Measurements from ENCODE around the gene AMMECR1.
"Not testable (repeated sequence)": the region's sequence is repeated elsewhere in the genome, so short reads cannot be mapped to it uniquely, and the experiment has no call there.

AMMECR1 gene

DNA sequence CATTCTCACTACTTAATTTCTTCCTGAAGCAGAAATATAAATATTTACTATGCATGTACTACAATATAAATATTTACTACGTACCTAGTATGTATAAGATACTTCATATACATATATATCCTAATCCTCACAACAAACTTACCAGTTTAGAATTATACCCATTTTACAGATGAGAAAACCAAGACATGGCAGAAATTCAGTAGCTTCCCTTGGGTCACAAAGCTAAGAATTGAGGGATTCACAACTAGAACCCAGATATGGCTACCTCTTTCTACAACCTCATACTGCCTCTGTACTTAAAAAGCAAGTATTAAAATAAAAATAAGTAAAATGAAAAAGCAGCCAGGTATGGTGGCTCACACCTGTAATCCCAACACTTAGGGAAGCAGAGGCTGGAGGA, 65.9 kb downstream of the AMMECR1 start:
- DNase-seq, result no peak

DNA sequence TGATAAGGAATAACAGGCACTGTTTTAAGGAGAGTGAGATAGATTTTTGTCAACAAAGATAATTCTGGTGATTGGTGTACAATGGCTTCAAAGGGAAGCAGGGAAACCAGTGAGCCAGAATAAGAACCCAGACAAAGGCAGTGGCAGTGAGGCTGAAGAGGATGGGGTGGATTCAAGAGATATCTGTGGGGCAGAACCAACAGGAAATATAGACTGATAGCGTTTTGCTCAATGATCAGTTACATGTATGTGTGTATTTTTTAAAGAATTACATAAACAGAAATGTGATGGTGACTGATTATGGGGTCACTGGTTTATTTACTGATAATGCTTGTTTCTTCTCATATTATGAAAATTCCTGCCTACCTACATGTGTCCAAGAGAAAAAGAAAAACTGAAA, 66.4 kb downstream of the AMMECR1 start:
- no peak for DNase-seq

DNA sequence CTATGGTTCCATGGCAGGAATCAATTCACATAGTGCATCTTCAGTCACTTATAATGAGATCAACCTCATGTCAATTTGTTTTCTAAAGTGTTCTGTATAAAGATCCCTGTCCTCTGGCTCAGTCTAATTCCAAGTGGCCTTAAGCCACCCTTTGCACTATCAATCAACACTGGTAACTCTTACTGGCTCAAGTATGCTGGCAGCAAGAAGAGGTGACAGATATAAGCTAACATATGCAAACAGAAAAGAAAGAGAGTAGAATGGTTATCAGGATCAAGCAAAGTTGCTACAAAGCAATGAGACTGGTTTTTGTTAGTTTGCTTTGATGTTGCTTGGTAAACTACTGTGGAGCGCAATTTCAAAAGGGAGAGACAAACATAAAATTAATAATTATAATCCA, 67.0 kb downstream of the AMMECR1 start:
- DNase-seq, result no peak

DNA sequence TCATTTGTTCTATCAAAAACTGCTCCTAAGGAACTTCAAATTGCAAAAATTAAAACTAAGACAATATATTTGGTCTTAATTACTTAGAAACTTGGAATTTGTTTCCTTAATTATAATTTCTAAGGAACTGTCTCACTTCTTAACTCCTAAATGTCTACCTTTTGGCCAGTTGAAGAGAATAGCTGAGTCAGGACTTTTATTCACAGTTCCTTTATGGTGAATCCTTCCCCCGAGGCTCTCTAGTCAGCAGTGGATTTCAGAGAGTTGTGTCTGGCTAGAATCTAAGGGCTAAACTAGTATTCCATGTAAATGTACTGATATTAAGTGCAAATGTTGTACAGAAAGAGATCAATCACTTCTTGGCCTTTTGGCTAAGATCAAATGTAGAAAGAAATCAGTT, 69.3 kb downstream of the AMMECR1 start:
- no peak for DNase-seq

DNA sequence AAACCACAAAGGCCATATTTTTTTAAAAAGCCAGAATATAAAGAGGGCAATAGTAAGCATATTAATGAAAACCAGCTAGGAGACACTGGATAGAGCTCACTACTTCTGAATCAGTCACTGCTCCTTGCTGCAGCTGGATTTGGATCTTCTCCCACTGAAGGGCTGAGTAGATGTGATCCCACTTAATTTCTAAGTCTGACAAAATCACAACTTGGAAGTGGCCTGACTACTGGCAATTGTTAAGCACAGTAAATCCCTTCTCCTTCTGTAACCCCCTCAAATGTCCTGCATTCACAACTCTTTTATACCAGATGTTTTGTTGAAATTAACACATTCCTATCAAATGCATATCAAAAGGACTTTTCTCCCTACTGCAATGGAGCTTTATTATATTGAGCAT, 72.9 kb downstream of the AMMECR1 start:
- no peak for DNase-seq

DNA sequence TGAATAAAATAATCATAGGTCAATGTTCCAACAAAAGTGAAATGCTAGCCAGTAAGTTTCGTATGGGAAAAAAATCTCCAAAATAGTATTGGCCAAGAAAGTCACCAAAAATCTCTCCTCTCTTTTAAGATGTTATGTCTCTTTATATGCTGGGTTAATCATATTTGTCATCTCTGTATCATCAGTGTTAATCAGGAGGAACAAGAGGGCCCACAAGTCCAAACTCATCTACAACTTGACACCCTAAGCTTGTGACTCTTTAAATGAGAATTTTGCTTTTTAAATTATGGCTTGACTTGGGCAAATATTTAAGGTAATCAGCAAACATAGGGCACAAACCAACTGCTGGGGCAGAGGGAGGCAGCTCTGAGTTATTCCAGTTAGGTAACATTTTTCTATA, 75.5 kb downstream of the AMMECR1 start:
- DNase-seq, result no peak

DNA sequence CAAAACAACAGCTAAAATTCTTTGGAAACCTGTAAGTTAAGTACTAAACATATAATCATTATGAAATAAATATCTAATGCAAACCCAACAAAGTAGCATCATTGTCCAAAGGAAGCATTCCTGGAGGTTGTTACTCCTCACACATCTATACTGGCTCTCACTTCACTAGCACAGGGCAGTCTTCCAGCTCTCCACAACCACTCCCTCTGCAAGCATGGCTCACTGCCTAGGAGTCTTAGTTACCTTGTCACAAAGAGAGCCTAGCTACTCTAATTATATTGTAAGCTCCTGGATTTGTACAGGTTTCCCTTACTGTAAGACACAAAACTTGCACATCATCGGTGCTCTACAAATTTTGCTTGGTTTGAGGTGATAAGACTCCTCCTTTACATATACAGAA, 76.1 kb downstream of the AMMECR1 start:
- no peak for DNase-seq

DNA sequence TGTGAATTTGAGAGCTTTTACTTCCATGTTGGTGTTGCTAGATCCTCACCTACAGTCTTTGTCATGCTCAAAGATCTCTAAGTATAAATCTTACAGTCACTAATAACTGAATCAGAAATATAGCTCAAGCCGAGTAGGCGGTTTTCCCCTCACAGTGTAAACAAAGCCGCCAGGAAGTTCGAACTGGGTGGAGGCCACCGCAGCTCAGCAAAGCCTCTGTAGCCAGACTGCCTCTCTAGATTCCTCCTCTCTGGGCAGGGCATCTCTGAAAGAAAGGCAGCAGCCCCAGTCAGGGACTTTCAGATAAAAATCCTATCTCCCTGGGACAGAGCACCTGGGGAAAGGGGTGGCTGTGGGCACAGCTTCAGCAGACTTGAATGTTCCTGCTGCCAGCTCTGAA, 79.6 kb downstream of the AMMECR1 start:
- DNase-seq, result peak in 4 of 6 experiments; percentile 3 to 22 (median 15)

DNA sequence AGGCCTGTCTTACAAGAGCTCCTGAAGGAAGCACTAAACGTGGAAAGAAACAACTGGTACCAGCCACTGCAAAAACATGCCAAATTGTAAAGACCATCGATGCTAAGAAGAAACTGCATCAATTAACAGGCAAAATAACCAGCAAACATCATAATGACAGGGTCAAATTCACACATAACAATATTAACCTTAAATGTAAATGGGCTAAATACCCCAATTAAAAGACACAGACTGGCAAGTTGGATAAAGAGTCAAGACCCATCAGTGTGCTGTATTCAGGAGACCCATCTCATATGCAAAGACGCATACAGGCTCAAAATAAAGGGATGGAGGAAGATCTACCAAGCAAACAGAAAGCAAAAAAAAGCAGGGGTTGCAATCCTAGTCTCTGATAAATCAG, 86.4 kb downstream of the AMMECR1 start:
- not testable (repeated sequence) for DNase-seq

DNA sequence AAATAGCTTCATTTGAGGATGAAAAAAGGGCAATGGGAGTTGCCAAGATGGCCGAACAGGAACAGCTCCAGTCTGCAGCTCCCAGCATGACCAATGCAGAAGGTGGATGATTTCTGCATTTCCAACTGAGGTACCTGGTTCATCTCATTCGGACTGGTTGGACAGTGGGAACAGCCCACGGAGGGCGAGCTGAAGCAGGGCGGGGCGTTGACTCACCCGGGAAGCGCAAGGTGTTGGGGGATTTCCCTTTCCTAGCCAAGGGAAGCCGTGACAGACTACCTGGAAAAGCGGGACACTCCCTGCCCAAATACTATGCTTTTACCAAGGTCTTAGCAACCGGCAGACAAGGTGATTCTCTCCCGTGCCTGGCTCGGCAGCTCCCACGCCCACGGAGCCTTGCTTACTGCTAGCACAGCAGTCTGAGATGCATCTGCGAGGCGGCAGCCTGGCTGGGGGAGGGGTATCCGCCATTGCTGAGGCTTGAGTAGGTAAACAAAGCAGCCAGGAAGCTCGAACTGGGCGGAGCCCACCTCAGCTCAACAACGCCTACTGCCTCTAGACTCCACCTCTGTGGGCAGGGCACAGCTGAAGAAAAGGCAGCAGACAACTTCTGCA, 88.3 kb downstream of the AMMECR1 start:
- DNase-seq, result peak; percentile 38 to 81 (median 69)

DNA sequence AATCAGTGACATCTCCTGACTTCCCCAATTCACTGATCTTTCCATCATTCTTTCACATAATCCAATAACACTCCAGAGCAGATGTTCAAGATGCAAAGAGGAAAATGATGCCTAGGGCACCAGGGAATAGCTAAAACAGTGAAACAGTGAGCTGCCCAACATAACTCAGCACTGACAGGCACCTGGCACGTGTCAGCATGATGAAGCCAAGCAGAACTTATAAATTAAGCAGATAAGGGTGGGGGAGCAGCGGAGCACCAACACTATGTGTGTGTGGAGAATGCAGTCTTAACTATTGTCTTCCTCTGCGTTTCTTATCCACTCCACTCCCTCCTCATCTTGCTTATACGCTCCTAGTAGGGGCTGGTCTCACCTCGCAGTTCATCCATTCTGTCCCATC, 89.4 kb downstream of the AMMECR1 start:
- no peak for DNase-seq

DNA sequence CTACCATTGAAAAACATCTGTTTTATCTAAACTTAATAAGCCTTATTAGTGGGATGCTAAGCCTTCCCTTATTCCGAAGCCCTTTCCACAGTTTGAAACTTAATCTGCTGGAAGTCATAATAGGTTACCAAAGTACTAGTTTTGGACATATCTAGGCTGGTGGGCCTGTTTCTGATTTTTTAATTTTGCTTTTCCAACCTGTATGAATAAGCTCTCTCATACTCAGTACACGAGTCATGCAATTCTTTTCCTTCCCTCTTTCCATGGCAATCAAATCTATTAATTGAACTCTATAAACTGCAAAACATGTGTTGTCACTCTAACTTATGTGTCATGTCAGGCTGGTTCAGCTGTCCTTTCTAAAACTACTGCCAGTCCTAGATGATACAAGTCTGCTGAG, 91.0 kb downstream of the AMMECR1 start:
- no peak for DNase-seq

DNA sequence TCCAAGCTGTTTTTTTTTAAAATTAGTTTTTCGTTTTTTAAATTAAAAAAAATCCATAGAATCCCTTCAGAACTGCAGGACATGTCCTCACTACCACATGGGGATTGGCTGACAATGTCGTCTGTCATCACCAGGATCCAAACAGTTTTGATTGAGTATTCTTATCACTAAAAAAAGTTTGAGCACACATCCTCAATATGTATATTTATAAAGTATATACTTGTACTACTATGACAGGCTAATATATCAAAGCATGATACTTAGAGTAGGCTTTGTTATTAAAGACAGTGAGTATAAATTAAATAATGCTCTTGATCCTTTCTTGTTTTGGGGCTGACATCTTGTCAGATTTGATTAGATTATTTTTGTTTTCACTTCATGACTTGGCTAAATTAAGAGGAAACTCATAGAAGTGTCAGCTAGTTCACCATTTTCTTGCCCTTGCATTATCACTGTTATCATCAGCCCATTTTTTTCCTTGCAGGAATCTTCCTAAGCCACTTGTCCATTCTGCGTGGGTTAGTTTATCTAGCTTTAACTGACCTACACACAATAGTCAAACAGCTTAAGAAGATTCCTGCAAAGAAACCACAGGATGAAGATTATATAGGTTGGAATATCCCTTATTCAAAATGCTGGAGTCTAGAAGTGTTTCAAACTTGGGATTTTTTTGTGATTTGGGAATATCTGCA, 92.8 kb downstream of the AMMECR1 start:
- DNase-seq, result no peak

DNA sequence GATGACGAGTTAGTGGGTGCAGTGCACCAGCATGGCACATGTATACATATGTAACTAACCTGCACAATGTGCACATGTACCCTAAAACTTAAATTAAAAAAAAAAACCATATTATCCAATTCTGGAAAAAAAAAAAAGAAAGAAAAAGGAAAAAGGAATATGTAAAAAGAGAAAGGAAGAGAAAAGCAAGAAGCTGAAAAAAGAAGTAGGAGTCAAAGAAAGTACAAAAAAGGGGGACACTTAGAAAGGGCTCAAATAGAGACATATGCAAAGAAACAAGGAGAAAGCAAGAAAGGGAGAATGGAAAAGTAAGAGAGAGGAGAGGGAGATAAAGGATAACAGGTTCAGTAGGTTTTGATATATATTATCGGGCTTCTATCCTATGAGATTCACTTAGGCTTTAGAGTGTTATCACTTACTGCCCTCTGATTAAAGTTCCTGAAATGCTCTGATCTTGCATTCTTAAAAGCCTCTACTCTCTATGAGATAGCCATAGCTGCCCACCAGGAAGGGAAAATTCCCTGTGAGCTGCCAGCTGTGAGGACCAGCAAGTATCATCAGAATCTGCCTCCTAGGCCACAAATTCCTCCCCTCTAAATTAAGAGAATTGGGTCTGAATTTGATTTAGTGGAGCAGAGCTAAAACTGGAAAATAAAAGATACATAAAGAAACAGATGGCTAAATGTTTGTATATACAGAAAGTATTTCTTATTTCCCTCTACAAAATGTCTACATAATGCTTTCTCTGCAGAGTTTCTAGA, 95.2 kb downstream of the AMMECR1 start:
- no peak for DNase-seq

DNA sequence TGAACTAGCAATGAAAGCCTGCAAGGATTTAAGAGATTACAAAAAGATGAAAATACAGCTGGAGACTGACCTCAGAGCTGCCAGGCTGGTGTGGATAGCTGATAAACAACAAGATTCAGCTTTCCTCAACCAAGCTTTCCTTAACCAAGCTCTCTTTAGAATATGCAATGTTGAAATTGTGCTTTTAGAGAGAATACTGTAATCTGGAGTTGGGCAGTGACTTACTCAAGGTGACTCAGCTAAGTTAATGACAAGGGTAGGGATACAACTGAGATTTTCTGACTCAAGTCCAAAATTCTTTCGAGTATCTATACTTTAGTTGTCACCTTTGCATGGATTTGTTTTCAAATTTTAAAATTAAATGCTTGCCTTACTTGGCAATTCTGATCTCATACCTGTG, 98.0 kb downstream of the AMMECR1 start:
- DNase-seq, result no peak

DNA sequence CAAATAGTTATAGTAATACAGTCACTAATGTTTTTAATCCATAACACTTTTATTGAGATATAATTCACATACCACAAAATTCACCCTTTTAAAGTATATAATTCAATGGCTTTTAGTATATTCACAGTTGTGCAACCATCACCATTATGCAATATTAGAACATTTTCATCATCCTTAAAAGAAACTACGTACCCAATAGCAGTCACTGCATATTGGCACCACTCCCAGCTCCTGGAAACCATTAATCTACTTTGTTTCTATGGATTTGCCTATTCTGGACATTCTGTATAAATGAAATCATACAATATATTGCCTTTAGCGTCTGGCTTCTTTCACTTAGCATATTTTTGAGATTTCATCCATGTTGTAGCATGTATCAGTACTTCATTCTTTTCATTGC, 99.3 kb downstream of the AMMECR1 start:
- DNase-seq, result no peak

DNA sequence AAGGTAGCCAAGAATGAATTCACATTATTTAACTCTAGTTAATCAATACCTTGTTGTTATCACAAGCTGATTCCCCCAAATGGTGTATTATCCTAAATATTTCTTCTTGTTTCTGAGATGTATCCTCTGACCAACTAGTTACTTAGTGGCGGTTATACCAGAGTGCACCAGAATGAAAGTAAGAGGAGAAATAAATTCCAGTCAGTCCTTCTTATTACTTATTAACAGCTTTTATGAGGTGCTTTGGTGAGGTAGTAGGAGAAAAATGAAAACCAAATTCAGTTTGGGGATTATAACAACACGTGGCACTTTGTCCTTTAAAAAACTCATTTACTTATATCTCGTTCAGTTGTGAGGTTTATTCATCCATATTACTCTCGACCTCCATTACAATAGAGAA, 101.9 kb downstream of the AMMECR1 start:
- DNase-seq, result no peak

DNA sequence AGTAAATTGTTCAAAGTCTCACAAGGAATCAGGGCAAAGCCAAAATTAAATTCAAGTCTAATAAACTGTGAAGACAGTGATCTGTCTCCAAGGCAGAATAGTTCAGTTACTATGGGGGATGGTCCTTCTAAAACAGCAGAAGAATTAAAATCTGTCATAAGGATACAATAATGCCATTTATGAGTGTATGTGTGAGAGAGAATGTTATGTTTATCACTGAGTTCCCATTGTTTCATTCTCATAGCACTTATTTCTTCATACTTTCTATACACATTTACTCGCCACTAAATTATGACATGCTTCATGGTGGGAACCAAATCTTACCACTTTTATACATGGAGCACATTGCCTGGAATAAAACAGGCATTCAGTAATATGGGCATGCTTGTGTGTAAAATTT, 102.5 kb downstream of the AMMECR1 start:
- DNase-seq, result no peak

DNA sequence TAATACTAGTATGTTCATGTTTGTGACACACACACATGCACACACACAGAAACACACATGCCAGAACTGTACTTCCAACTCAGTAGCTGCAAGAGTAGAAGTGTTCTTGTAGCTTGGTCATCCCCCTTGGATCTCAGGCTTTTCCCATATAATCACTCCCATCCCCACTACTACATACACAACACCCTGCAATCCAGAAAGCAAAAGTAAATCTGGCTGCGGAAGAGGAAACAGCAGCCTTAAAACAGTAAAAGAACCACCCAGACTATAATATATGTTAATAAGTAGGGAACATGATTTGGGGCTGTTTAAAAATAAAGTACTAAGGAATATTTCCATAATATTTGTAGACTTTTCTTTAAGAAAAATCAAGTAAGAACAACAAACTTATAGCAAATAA, 103.2 kb downstream of the AMMECR1 start:
- no peak for DNase-seq

DNA sequence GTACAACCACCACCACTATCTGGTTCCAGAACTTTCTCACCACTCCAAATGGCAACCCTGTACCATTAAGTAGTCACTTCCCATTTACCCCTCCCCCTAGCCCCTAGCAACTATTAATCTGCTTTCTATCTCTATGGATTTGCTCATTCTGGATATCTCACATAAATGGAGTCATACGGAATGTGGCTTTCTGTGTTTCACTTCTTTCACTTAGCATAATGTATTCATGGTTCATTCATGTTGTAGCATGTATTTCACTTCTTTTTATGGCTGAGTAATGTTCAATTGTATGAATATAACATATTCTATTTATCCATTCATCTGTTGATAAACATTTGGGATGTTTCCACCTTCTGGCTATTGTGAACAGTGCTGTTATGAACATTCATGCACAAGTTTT, 104.7 kb downstream of the AMMECR1 start:
- no peak for DNase-seq

DNA sequence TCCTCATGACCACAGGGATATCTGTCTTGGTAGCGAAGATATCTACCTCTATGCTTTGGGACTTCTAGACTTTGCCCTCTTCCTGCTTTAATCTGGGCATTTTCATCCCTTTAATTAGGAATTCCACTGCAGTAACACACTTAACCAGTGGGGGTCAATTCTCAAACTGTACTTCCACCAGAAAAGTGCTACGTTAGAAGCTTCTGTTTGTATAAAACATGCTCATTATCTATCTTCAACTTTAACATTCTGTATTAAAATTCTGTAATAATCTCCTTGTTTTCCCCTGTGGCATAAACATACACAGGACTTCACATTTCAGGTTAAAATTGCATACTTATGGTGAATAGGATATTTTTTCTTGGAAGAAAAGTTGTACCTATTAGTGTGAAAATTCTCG, 105.6 kb downstream of the AMMECR1 start:
- no peak for DNase-seq

DNA sequence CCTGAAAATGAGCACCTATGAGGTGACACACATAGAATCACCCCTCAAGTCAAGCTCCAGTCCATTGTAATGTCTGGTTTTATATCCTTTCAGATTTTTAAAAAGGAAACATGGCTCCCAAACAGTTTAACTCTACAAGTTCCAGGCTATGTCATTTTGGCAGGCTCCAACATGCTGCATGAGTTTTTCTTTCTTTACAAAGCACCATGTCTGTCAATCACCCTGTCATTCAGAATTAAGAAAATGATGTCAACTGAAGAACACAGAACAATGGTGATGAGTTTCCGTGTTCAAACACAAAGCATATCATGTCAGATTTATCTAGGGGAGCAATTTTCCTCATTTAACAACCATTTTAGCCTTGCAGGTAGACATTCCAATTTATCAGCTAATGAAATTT, 106.5 kb downstream of the AMMECR1 start:
- DNase-seq, result no peak

DNA sequence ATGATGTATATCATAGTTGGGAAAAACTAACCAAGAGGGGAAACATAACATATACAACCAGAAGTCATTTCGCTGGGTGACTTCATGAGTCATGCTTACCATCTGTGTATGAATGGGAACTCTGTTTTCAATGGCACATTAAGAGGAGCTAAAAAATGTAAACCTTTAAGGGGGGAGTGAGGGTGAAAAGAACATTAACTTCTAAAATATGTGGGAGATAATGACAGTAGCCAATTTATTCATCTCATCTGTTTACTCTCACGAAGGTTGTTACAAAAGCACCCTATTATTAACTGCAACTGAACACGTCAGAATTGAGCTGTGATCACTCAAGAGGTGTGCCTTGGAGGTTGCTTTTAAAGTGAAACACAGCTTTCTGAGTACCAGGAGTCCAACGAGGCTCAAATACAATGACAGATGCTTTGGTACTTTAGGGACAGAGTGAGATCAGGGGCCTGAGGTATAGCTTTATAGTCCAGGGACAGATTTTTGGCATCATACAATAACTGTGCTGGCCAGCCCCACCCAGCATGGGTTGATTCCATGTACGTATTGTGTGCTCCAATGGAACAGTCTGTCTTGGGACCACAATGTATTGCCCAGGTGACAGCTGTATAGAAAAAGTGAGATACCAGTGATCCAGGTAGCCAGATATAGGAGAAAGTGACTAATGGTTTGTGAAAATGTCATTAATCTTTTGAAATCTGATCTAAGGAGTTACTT, 107.3 kb downstream of the AMMECR1 start:
- no peak for DNase-seq

DNA sequence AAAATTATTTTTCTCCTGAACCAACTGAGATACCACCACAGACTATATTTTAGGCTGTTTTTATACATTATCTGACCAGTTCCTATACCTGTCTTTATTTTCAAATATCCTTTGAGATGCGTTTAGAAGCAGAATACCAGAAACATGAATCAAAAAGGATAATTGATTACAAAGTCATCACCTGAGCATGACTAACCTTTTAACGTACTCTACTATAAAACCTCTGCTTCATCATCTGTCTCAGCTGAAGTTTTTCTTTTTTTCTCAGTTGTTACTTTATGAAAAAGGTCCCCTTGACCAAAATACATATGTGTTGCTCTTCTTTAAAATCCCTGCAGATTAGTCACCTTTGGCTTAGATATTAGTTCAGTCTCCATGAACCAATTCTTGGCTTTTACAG, 109.8 kb downstream of the AMMECR1 start:
- DNase-seq, result no peak

Data from stimulated activated naive CD4-positive, alpha-beta T cell (primary cell).